Activated naive CD4-positive, alpha-beta T cell treated with anti-CD3 and anti-CD28 coated beads for 36 hours (primary cell): ENCODE data around the gene SPSB1. TPM values are rescaled to one million over a fixed set of nuclear protein-coding genes. Genes with fewer than 3 reads are reported as not detected.

ENCODE experiments used
- CTCF ChIA-PET: fragments of 350-600 bp; sonication (Branson Sonifier 250); formaldehyde crosslinking; loops from one replicate; lab custom pipeline; 2021; ENCODE audit warnings: antibody characterized with exemption; lab: Charles Lee
- DNase-seq: peaks from one replicate; pipeline ENCODE4 v3.0.0-alpha.2; 2020
- H3K27ac Mint-ChIP-seq: one replicate; pipeline ENCODE4 v1.8.0; 2021; ENCODE audit warnings: mild to moderate bottlenecking, mixed read lengths
- H3K27me3 Mint-ChIP-seq: one replicate; pipeline ENCODE4 v1.8.0; 2021; ENCODE audit warnings: low read depth, mixed read lengths
- H3K36me3 Mint-ChIP-seq: one replicate; pipeline ENCODE4 v1.8.0; 2021; ENCODE audit warnings: low read depth, mixed read lengths
- H3K4me1 Mint-ChIP-seq: one replicate; pipeline ENCODE4 v1.8.0; 2021; ENCODE audit warnings: low read depth, mixed read lengths
- H3K4me3 Mint-ChIP-seq: one replicate; pipeline ENCODE4 v1.8.0; 2021; ENCODE audit warnings: mild to moderate bottlenecking, moderate library complexity, mixed read lengths
- H3K9me3 Mint-ChIP-seq: one replicate; pipeline ENCODE4 v1.8.0; 2021; ENCODE audit warnings: mixed read lengths
- intact Hi-C: fragments of 100-400 bp; cut with micrococcal nuclease; formaldehyde crosslinking; loops from one replicate; pipeline ENCODE4 v1.15.1; 2023
- total RNA-seq, 2 experiments: library from RNA; stranded (reverse); gene quantifications; one replicate each; pipeline ENCODE4 v1.2.3, GENCODE V29; 2021

SPSB1 gene
- total RNA-seq, 2 experiments from 2014 or later: 4.8 to 5.0 TPM

- H3K36me3 Mint-ChIP-seq: peaks cover 9% of the 10 kb centered on the region
Observed at GRCh38 chr1:9262096-9262986, 30.4 kb upstream of the SPSB1 start.

GRCh38 chr1:9263276-9263855 is 29.3 kb upstream of the SPSB1 start:
- Mint-ChIP-seq H3K9me3 (peaks cover 15% of the 10 kb centered on the region), H3K27ac (no peak overlapping the region), H3K27me3 (no peaks in the 10 kb centered on the region), H3K36me3 (peaks cover 5% of the 10 kb centered on the region), H3K4me1 (peaks cover 7% of the 10 kb centered on the region), H3K4me3 (no peak overlapping the region)
- CTCF ChIA-PET: interaction anchor here (1.2 kb wide), 1 partner anchor 193 kb away, joined by 3 read pairs; no protein-coding TSS in a partner anchor
- no peak for DNase-seq
- intact Hi-C loops: no loop called here

More at GRCh38 chr1:9262096-9262986, 30.4 kb upstream of the SPSB1 start:
- Mint-ChIP-seq H3K27ac (no peak overlapping the region), H3K9me3 (peaks cover 15% of the 10 kb centered on the region), H3K4me3 (no peak overlapping the region), H3K4me1 (peaks cover 14% of the 10 kb centered on the region), H3K27me3 (no peaks in the 10 kb centered on the region)
- CTCF ChIA-PET: no interaction called here
- no peak for DNase-seq
- intact Hi-C loops: no loop called here

- Mint-ChIP-seq H3K9me3 (peaks cover 12% of the 10 kb centered on the region), H3K36me3 (peaks cover 2% of the 10 kb centered on the region), H3K4me1 (peaks cover 5% of the 10 kb centered on the region), H3K27ac (no peak overlapping the region), H3K4me3 (no peak overlapping the region), H3K27me3 (no peaks in the 10 kb centered on the region)
- no peak for DNase-seq
- CTCF ChIA-PET: interaction anchor here (1.2 kb wide), 1 partner anchor 192 kb away, joined by 3 read pairs; no protein-coding TSS in a partner anchor
- intact Hi-C loops: no loop called here
Observed at GRCh38 chr1:9263984-9264872, 28.5 kb upstream of the SPSB1 start.

DNA sequence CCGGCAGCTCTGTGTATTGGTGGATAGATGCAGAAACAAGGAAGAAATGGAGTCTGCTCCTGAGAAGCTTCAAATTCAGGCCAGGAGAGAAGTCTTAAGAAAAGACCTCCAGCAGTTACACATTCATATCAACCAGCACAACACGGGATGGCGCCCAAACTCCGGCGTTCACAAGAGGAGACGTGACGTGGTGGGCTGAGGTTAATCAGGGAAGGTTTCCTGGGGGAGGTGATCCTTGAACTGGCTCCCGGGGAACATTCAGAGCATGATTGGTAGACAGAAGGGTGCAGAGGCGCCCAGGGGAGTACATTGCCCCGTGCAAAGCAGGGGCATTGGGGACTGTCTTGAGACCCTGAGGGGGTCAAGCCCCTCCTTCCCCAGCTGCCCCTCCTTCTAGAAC is 27.7 kb upstream of the SPSB1 start:
- peaks cover 5% of the 10 kb centered on the region for H3K9me3 Mint-ChIP-seq
- peaks cover 3% of the 10 kb centered on the region for H3K4me1 Mint-ChIP-seq
- H3K4me3 Mint-ChIP-seq: no peak overlapping the region
- intact Hi-C loops: no loop called here
- CTCF ChIA-PET: interaction anchor here (1.0 kb wide), 1 partner anchor 24 kb away, joined by 8 read pairs; no protein-coding TSS in a partner anchor
- peaks cover 2% of the 10 kb centered on the region for H3K36me3 Mint-ChIP-seq
- H3K27me3 Mint-ChIP-seq: no peaks in the 10 kb centered on the region
- H3K27ac Mint-ChIP-seq: no peak overlapping the region
- DNase-seq: no peak

DNA sequence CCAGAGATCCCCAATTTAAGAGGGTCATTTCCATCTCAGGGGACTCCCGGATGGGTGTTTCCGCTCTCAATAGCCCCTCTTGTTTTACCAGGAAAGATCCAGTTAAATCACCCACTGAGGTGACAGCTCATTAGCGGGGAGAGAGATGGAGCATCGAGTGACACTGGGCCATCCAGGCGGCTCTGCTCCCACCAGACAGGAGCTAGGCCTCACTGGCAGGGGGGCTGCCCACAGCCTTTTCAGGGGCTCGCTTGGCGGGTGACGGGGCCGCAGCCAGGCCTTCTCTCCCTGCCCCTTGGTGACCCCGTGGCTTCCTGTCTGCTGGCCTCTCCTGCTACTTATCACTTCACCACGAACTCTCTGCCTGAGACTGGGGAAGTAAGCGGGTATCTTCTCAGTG is 26.7 kb upstream of the SPSB1 start:
- Mint-ChIP-seq H3K36me3 (peaks cover 2% of the 10 kb centered on the region), H3K27me3 (no peaks in the 10 kb centered on the region), H3K9me3 (no peaks in the 10 kb centered on the region), H3K4me3 (no peak overlapping the region), H3K27ac (no peak overlapping the region), H3K4me1 (peaks cover 3% of the 10 kb centered on the region)
- intact Hi-C loops: no loop called here
- CTCF ChIA-PET: interaction anchor here (1.0 kb wide), 1 partner anchor 23 kb away, joined by 8 read pairs; no protein-coding TSS in a partner anchor
- no peak for DNase-seq

GRCh38 chr1:9267352-9267686 is 25.4 kb upstream of the SPSB1 start:
- Mint-ChIP-seq H3K9me3 (no peaks in the 10 kb centered on the region), H3K4me3 (no peak overlapping the region), H3K27me3 (no peaks in the 10 kb centered on the region), H3K36me3 (peaks cover 2% of the 10 kb centered on the region), H3K27ac (no peak overlapping the region), H3K4me1 (peaks cover 3% of the 10 kb centered on the region)
- DNase-seq: no peak
- intact Hi-C loops: loop anchor here (1.0 kb wide), 2 partner anchors 188 to 224 kb away; no protein-coding TSS in a partner anchor
- CTCF ChIA-PET: interaction anchor here (0.8 to 2.8 kb wide), 14 partner anchors 8 to 353 kb away, joined by 3 to 26 read pairs (median 4); no protein-coding TSS in a partner anchor

DNA sequence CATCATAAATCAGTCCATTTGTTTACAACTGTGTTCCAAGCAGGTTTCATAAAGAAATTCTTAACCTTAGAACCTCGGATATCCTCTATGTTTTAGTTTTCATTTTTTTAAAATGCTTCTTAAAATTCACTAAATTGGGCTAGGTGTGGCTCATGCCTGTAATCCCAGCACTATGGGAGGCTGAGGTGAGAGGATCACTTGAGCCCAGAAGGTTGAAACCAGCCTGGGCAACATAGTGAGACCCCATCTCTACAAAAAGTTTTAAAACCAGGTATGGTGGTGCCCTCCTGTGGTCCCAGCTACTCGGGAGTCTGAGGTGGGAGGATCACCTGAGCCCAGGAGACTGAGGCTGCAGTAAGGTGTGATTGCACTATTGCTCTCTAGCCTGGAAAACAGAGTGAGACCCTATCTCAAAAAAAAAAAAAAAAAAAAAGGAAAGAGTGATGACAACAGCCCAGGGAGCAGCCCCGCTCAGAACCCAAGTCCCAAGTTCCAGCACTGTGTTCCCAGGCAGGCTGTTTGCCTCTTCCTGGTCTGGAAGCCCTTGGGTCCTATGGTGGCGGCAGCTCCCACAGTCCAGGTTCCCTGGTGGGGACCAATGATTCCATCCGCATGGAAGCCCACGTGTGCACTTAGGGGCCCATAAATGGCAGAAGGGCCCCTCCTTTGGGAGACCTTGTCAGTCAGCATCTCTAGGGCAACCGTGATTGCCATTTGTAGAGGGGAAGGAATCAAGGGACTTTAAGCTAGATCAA is 24.7 kb upstream of the SPSB1 start:
- Mint-ChIP-seq H3K36me3 (peaks cover 2% of the 10 kb centered on the region), H3K4me1 (peaks cover 3% of the 10 kb centered on the region), H3K4me3 (no peak overlapping the region), H3K27ac (no peak overlapping the region), H3K9me3 (no peaks in the 10 kb centered on the region), H3K27me3 (no peaks in the 10 kb centered on the region)
- CTCF ChIA-PET: interaction anchor here (0.8 to 2.8 kb wide), 8 partner anchors 16 to 230 kb away, joined by 3 to 26 read pairs (median 4); no protein-coding TSS in a partner anchor
- intact Hi-C loops: loop anchor here (1.0 kb wide), 2 partner anchors 187 to 223 kb away; no protein-coding TSS in a partner anchor
- DNase-seq: no peak

DNA sequence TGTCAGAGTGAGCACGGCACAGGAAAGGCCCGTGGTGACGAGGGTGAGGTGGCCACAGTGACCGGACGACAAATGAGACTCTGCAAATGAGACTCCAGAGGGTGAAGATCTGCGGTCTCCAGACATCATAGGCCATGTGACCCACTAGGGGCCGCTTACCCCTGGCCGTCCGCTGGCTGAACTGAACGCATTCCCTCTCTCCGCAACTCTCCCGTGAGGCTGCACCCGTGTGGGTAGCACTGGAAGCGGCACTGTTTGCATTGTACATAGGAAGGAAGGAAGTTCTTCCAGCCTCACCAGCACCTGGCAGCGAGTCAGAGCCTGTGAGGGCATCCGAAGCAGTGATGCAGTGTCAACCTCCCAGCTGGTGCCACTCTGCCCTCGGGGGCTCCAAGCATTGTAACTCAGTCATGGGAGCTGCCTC is 23.6 kb upstream of the SPSB1 start:
- CTCF ChIA-PET: interaction anchor here (0.7 to 2.8 kb wide), 6 partner anchors 20 to 617 kb away, joined by 3 to 26 read pairs (median 4); no protein-coding TSS in a partner anchor
- no peak overlapping the region for H3K27ac Mint-ChIP-seq

DNA sequence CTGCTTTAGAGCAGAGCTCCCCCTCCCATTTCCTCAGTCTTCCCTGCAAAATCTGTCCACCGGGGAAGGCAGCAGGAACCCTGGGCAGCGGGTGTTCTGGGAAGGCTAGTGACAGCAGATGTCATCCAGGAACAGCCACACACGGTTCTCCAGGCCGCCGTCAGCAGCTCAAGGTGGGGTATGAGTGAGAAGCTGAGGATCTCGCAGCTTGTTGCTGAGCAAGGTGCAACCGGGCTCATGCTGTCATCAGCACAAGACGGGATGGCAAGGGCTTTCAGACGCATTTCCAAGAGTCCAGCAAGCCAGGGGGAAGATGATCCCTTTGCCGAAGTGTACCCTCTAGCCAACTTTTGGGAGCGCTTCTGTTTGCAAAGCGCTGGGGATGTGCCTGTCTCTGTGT is 23.0 kb upstream of the SPSB1 start:
- Mint-ChIP-seq H3K4me3 (no peak overlapping the region), H3K9me3 (no peaks in the 10 kb centered on the region), H3K4me1 (peaks cover 3% of the 10 kb centered on the region), H3K36me3 (peaks cover 2% of the 10 kb centered on the region), H3K27ac (no peak overlapping the region), H3K27me3 (no peaks in the 10 kb centered on the region)
- intact Hi-C loops: no loop called here
- CTCF ChIA-PET: interaction anchor here (1.4 to 1.5 kb wide), 3 partner anchors 19 to 186 kb away, joined by 4 to 8 read pairs (median 4); no protein-coding TSS in a partner anchor
- no peak for DNase-seq

More for the DNA sequence above, 23.6 kb upstream of the SPSB1 start:
- no peak for DNase-seq
- intact Hi-C loops: no loop called here
- Mint-ChIP-seq H3K9me3 (no peaks in the 10 kb centered on the region), H3K36me3 (peaks cover 2% of the 10 kb centered on the region), H3K27me3 (no peaks in the 10 kb centered on the region), H3K4me3 (no peak overlapping the region), H3K4me1 (peaks cover 3% of the 10 kb centered on the region)

GRCh38 chr1:9270290-9270883 is 22.3 kb upstream of the SPSB1 start:
- H3K36me3 Mint-ChIP-seq: no peaks in the 10 kb centered on the region

DNA sequence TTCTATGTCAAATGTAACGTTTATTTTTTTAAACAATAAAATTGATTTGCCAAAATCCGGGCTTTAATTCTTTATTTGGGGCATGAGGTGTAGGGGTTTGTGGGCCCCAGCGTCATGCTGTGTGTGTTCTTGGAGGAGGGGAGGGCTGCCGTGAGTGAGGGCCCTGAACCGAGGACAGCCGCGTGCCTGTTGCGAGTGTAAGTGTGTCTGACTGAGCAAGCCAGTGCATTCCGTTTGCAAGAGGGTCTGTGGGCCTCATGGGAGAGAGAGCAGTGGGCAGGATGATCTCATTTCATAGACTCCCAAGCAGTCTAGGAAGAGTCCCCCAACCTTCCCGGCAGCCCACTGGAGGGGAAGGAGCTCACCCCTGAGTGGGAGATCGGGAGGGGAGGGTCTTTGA is 21.4 kb upstream of the SPSB1 start:
- H3K27me3 Mint-ChIP-seq: no peaks in the 10 kb centered on the region
- H3K4me3 Mint-ChIP-seq: no peak overlapping the region
- intact Hi-C loops: no loop called here
- H3K27ac Mint-ChIP-seq: no peak overlapping the region
- no peaks in the 10 kb centered on the region for H3K9me3 Mint-ChIP-seq
- CTCF ChIA-PET: interaction anchor here (1.6 kb wide), 1 partner anchor 224 kb away, joined by 3 read pairs; no protein-coding TSS in a partner anchor
- peaks cover 15% of the 10 kb centered on the region for H3K4me1 Mint-ChIP-seq
- DNase-seq: no peak
- H3K36me3 Mint-ChIP-seq: no peaks in the 10 kb centered on the region

More at GRCh38 chr1:9270290-9270883, 22.3 kb upstream of the SPSB1 start:
- CTCF ChIA-PET: interaction anchor here (1.4 to 1.6 kb wide), 4 partner anchors 19 to 225 kb away, joined by 3 to 8 read pairs (median 4); no protein-coding TSS in a partner anchor
- H3K4me1 Mint-ChIP-seq: peaks cover 7% of the 10 kb centered on the region
- intact Hi-C loops: no loop called here
- no peak overlapping the region for H3K4me3 Mint-ChIP-seq
- DNase-seq: no peak
- no peak overlapping the region for H3K27ac Mint-ChIP-seq
- H3K27me3 Mint-ChIP-seq: no peaks in the 10 kb centered on the region
- no peaks in the 10 kb centered on the region for H3K9me3 Mint-ChIP-seq
